HepG2 (cell line): Measurements from ENCODE around the gene DNAJC5. TPM values are rescaled to one million over a fixed set of nuclear protein-coding genes. Genes with fewer than 3 reads are reported as not detected.
A peak's percentile ranks its signal among the peaks of the same experiment; 100 is the strongest.

Experiments used
- AGO2 ChIP-seq: fragments of 200-400 bp; formaldehyde crosslinking; optimal IDR thresholded peaks from 2 replicates; pipeline ENCODE3; 2017; ENCODE audit warnings: mild to moderate bottlenecking, low read depth, low read length, moderate library complexity
- CAMTA2 ChIP-seq: sonication (generic); formaldehyde crosslinking; IDR thresholded peaks from 2 replicates; pipeline ENCODE4 v1.4.0; 2020; ENCODE audit warnings: mild to moderate bottlenecking, missing genetic modification reagents, borderline replicate concordance
- HNF4G ChIP-seq, 2 experiments: sonication (generic) in 1 of 2; formaldehyde crosslinking in 1 of 2; IDR thresholded peaks; 2 replicates each; pipeline versions ENCODE4 v1.4.0 to v1.6.1; 2011 to 2020; ENCODE audit warnings: borderline replicate concordance in 2 of 2, low read depth in 2 of 2, mild to moderate bottlenecking in 2 of 2, low read length in 1 of 2, missing genetic modification reagents in 1 of 2, moderate library complexity in 1 of 2
- MEIS2 ChIP-seq: sonication (generic); formaldehyde crosslinking; IDR thresholded peaks from 2 replicates; pipeline ENCODE4 v1.9.0; 2021; ENCODE audit warnings: mild to moderate bottlenecking, missing genetic modification reagents
- MXD4 ChIP-seq: IDR thresholded peaks from 2 replicates; pipeline ENCODE4 v1.6.1; 2016; ENCODE audit warnings: mild to moderate bottlenecking, missing biosample characterization, missing genetic modification reagents
- NFYC ChIP-seq: IDR thresholded peaks from 2 replicates; pipeline ENCODE4 v1.6.1; 2016; ENCODE audit warnings: missing genetic modification reagents, missing compliant biosample characterization
- RAD51 ChIP-seq: fragments of 450-650 bp; IDR thresholded peaks from 2 replicates; pipeline ENCODE4 v1.6.1; 2016; ENCODE audit warnings: borderline replicate concordance
- RFX1 ChIP-seq: fragments of 450-650 bp; IDR thresholded peaks from 2 replicates; pipeline ENCODE4 v1.6.1; 2017
- STAT6 ChIP-seq: sonication (generic); formaldehyde crosslinking; IDR thresholded peaks from 2 replicates; pipeline ENCODE4 v1.4.0; 2020; ENCODE audit warnings: missing genetic modification reagents, mild to moderate bottlenecking, borderline replicate concordance
- TBX2 ChIP-seq: sonication (generic); formaldehyde crosslinking; IDR thresholded peaks from 2 replicates; pipeline ENCODE4 v1.5.0; 2020; ENCODE audit warnings: missing genetic modification reagents, mild to moderate bottlenecking, borderline replicate concordance
- TCF12 ChIP-seq, 2 experiments: fragments of 450-650 bp in 1 of 2; sonication (generic) in 1 of 2; formaldehyde crosslinking in 1 of 2; IDR thresholded peaks; 2 replicates each; pipeline versions ENCODE4 v1.6.1 to v1.8.0; 2017 to 2022; ENCODE audit warnings: antibody characterized with exemption in 1 of 2, mild to moderate bottlenecking in 1 of 2, missing genetic modification reagents in 1 of 2, moderate library complexity in 1 of 2
- TERF1 ChIP-seq: sonication (generic); formaldehyde crosslinking; IDR thresholded peaks from 2 replicates; pipeline ENCODE4 v1.8.0; 2022; ENCODE audit warnings: mild to moderate bottlenecking, missing genetic modification reagents, moderate library complexity
- ZBTB7A ChIP-seq: sonication (generic); formaldehyde crosslinking; IDR thresholded peaks from 2 replicates; pipeline ENCODE4 v1.8.0; 2022; ENCODE audit warnings: mild to moderate bottlenecking, missing genetic modification reagents
- ZFP62 ChIP-seq: sonication (generic); formaldehyde crosslinking; IDR thresholded peaks from 2 replicates; pipeline ENCODE4 v1.4.0; 2020; ENCODE audit warnings: missing genetic modification reagents
- ZFP82 ChIP-seq: sonication (generic); formaldehyde crosslinking; IDR thresholded peaks from 2 replicates; pipeline ENCODE4 v1.5.1; 2020; ENCODE audit warnings: mild to moderate bottlenecking, missing genetic modification reagents, borderline replicate concordance
- ZMAT5 ChIP-seq: sonication (generic); formaldehyde crosslinking; IDR thresholded peaks from 2 replicates; pipeline ENCODE4 v1.5.0; 2020; ENCODE audit warnings: mild to moderate bottlenecking, low read depth, missing genetic modification reagents, borderline replicate concordance
- ZMYM3 ChIP-seq: sonication (generic); formaldehyde crosslinking; IDR thresholded peaks from 2 replicates; pipeline ENCODE4 v1.5.1; 2020; ENCODE audit warnings: mild to moderate bottlenecking, missing genetic modification reagents
- ZNF121 ChIP-seq: sonication (generic); formaldehyde crosslinking; IDR thresholded peaks from 2 replicates; pipeline ENCODE4 v1.5.0; 2020; ENCODE audit warnings: mild to moderate bottlenecking, missing genetic modification reagents
- ZNF143 ChIP-seq: sonication (generic); formaldehyde crosslinking; IDR thresholded peaks from 2 replicates; pipeline ENCODE4 v1.4.0; 2020; ENCODE audit warnings: missing genetic modification reagents
- ZNF326 ChIP-seq: sonication (generic); formaldehyde crosslinking; IDR thresholded peaks from 2 replicates; pipeline ENCODE4 v1.4.0; 2020; ENCODE audit warnings: missing genetic modification reagents, borderline replicate concordance
- ZNF710 ChIP-seq: sonication (generic); formaldehyde crosslinking; IDR thresholded peaks from 2 replicates; pipeline ENCODE4 v1.5.0; 2020; ENCODE audit warnings: mild to moderate bottlenecking, missing genetic modification reagents, borderline replicate concordance
- ZNF781 ChIP-seq: sonication (generic); formaldehyde crosslinking; IDR thresholded peaks from 2 replicates; pipeline ENCODE4 v1.5.1; 2020; ENCODE audit warnings: borderline replicate concordance, mild to moderate bottlenecking, missing genetic modification reagents; ENCODE audit errors: not compliant biosample characterization
- ZNF782 ChIP-seq: sonication (generic); formaldehyde crosslinking; IDR thresholded peaks from 2 replicates; pipeline ENCODE4 v1.4.0; 2020; ENCODE audit warnings: missing genetic modification reagents, mild to moderate bottlenecking, borderline replicate concordance
- polyA plus RNA-seq, 8 experiments: library from polyadenylated mRNA; depleted of rRNA in 3 of 8; stranded (reverse) in 7 of 8; unstranded in 1 of 8; fragments of >200 nt; fragmentation: Illumina TruSeq in 4 of 8; extraction: Trizol in 4 of 8; gene quantifications; 2 replicates each; pipeline versions ENCODE4 v1.2.1 to v1.2.3, GENCODE V29; 2011 to 2016; ENCODE audit warnings: low read depth in 4 of 8, missing spikeins in 1 of 8, mixed read lengths in 1 of 8; ENCODE audit not compliant: insufficient read depth in 1 of 8
- total RNA-seq, 5 experiments: library from RNA; depleted of rRNA; stranded (reverse); fragments of >200 nt; fragmentation: Illumina TruSeq; extraction: Trizol; gene quantifications; 2 replicates each; pipeline ENCODE4 v1.2.3, GENCODE V29; 2016; ENCODE audit warnings: low read depth in 1 of 5

Gene DNAJC5
- total and polyA plus RNA-seq, 2 of the 13 experiments (the other 11 are each of a cell fraction or from before 2014, with no cell fraction given): 42.8 to 64.5 TPM

- TF ChIP-seq ZNF326 (CRISPR knock-in tag): no peak
- no peak for TF ChIP-seq ZNF782
- no peak for TF ChIP-seq RFX1
- no peak for TF ChIP-seq ZNF781 (CRISPR knock-in tag)
- no peak for TF ChIP-seq NFYC
- no peak for TF ChIP-seq HNF4G (IDR thresholded peaks at IDR 0.05; ENCODE audit: borderline replicate concordance, low read depth, low read length)
- no peak for TF ChIP-seq HNF4G (CRISPR knock-in tag; IDR thresholded peaks at IDR 0.05; ENCODE audit: borderline replicate concordance, low read depth)
- TF ChIP-seq MEIS2: no peak
- no peak for TF ChIP-seq ZFP82 (CRISPR knock-in tag)
- no peak for TF ChIP-seq TERF1 (CRISPR knock-in tag)
- no peak for TF ChIP-seq CAMTA2 (CRISPR knock-in tag)
- TF ChIP-seq TCF12 (IDR thresholded peaks at IDR 0.05): no peak
- TF ChIP-seq TCF12 (CRISPR knock-in tag; IDR thresholded peaks at IDR 0.05): no peak
- no peak for TF ChIP-seq ZFP62
- TF ChIP-seq ZBTB7A: no peak
- TF ChIP-seq ZNF710 (CRISPR knock-in tag): no peak
- TF ChIP-seq ZNF121 (CRISPR knock-in tag): no peak
- no peak for TF ChIP-seq ZMAT5 (CRISPR knock-in tag)
- TF ChIP-seq ZNF143 (CRISPR knock-in tag): no peak
- no peak for TF ChIP-seq STAT6 (CRISPR knock-in tag)
- TF ChIP-seq AGO2: peak; percentile 82
- no peak for TF ChIP-seq MXD4 (CRISPR knock-in tag)
- no peak for TF ChIP-seq ZMYM3 (CRISPR knock-in tag)
- TF ChIP-seq TBX2 (CRISPR knock-in tag): no peak
- TF ChIP-seq RAD51: no peak
Measured at GRCh38 chr20:63964412-63964811, 69.5 kb downstream of the DNAJC5 start (continued).
